Body of pancreas (tissue), 4 donors: ENCODE data around the gene DNAAF1.

Experiments
- POLR2A ChIP-seq, 3 donors: fragments of 450-650 bp; IDR thresholded peaks; one replicate each; pipeline ENCODE4 v1.6.1; 2016; ENCODE audit warnings: antibody characterized with exemption in 3 of 3, mild to moderate bottlenecking in 2 of 3
- TF ChIP-seq, protein P1 (sequence below), 7 experiments: fragments of 450-650 bp in 4 of 7; fragments of 200-600 bp in 3 of 7; sonication (generic) in 3 of 7; IDR thresholded peaks; one replicate each; pipeline ENCODE4 v1.5.1; 2016 to 2019; ENCODE audit warnings: antibody characterized with exemption in 7 of 7

DNA sequence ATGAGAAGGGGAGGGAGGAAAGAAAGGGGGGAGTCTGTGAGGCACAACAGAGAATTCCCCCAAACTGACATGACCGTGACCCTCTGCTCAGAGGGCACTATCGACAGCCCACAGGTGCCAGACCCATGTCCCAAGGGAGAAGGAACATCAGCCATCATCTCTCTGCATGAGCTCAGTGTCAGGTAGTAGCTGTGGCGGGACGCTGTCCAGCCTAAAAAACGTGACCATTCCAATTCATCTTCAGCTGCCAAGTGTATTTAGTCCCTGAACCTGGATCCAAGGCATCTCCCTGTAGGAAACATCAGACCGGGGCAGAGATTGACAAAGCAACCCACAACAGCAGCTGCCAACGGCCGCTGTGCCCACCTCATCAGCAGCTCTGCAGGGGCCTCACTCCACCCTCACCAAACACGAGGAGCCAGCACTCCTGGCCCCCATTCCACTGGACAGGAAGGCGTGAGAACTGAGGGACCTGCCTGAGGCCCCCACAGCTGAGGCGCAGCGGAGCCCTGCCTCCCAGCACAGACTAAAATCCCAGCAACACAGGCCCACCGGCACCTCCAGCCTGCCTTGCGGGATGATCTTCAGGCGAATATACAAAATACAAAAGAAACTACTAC, 33.1 kb downstream of the DNAAF1 start:
- TF ChIP-seq, protein P1, sequence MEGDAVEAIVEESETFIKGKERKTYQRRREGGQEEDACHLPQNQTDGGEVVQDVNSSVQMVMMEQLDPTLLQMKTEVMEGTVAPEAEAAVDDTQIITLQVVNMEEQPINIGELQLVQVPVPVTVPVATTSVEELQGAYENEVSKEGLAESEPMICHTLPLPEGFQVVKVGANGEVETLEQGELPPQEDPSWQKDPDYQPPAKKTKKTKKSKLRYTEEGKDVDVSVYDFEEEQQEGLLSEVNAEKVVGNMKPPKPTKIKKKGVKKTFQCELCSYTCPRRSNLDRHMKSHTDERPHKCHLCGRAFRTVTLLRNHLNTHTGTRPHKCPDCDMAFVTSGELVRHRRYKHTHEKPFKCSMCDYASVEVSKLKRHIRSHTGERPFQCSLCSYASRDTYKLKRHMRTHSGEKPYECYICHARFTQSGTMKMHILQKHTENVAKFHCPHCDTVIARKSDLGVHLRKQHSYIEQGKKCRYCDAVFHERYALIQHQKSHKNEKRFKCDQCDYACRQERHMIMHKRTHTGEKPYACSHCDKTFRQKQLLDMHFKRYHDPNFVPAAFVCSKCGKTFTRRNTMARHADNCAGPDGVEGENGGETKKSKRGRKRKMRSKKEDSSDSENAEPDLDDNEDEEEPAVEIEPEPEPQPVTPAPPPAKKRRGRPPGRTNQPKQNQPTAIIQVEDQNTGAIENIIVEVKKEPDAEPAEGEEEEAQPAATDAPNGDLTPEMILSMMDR (IDR thresholded peaks at IDR 0.05) = no peak
- no peak for TF ChIP-seq POLR2A (IDR thresholded peaks at IDR 0.05)
